ENCODE measurements around the gene C11orf52. TPM values are rescaled to one million over a fixed set of nuclear protein-coding genes. Genes with fewer than 3 reads are reported as not detected.

C11orf52 gene
- total RNA-seq, 4 donors from 2014 or later = 6.2 to 16.1 (median 12.4) TPM

DNA sequence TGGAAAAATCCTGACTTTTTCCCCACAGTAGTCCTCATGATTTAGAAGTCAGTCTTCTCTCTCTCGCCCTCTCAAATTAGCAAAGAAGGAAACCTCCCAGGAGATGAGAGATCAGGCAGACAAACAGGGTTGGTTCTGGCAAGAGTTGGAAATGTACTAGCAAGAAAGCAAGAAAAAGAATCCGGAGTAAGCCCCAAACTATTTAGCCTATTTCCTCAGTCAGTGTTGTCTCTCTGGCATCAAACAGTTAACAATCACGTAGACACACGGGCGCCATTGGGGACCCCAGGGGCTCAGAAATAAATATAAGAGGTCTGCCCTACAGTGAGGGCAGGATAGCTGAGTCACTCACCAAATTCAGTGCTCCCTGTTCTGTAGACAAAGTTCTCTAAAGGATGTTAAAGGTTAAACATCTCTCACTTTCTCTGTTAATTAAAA lies 4.7 kb downstream of the C11orf52 start:
- DNase-seq (ENCODE audit: low spot score in 2 of 2) = no peak
- TF ChIP-seq POLR2A (IDR thresholded peaks at IDR 0.05) = no peak
- TF ChIP-seq, protein P1, sequence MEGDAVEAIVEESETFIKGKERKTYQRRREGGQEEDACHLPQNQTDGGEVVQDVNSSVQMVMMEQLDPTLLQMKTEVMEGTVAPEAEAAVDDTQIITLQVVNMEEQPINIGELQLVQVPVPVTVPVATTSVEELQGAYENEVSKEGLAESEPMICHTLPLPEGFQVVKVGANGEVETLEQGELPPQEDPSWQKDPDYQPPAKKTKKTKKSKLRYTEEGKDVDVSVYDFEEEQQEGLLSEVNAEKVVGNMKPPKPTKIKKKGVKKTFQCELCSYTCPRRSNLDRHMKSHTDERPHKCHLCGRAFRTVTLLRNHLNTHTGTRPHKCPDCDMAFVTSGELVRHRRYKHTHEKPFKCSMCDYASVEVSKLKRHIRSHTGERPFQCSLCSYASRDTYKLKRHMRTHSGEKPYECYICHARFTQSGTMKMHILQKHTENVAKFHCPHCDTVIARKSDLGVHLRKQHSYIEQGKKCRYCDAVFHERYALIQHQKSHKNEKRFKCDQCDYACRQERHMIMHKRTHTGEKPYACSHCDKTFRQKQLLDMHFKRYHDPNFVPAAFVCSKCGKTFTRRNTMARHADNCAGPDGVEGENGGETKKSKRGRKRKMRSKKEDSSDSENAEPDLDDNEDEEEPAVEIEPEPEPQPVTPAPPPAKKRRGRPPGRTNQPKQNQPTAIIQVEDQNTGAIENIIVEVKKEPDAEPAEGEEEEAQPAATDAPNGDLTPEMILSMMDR (IDR thresholded peaks at IDR 0.05) = no peak
- intact Hi-C loops (cut with DNase I; ENCODE audit: low total_unique reads) = no loop called here
- H3K4me3 ChIP-seq (ENCODE audit: low read depth, poor library complexity, severe bottlenecking) = no peak overlapping the region
- 19 to 20% methylated on average over 5 of the region's 5 CpGs for WGBS, 2 donors

DNA sequence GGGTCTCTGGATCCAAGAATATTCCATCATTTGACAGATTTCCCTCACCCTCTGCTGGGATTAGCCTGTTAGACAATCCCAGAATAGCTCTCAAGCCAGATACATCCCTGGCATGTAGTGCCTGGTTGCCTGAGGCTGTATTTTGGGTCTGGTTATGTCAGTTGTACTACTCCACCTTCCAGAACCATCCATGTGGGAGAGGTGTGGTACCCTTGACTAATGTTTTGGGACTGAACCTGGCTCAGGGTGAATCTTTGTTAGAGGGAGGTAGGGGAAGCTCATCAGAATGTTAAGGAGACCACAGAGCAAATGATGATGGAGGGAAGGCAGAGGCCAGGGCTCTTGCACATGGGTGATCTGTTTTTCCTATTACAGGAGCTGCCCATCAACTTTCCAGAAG lies 5.2 kb downstream of the C11orf52 start:
- DNase-seq (ENCODE audit: low spot score in 2 of 2) = no peak
- no peak overlapping the region for H3K4me3 ChIP-seq (ENCODE audit: low read depth, poor library complexity, severe bottlenecking)
- intact Hi-C loops (cut with DNase I; ENCODE audit: low total_unique reads) = no loop called here
- TF ChIP-seq, protein P1 (IDR thresholded peaks at IDR 0.05) = no peak
- TF ChIP-seq POLR2A (IDR thresholded peaks at IDR 0.05) = no peak

DNA sequence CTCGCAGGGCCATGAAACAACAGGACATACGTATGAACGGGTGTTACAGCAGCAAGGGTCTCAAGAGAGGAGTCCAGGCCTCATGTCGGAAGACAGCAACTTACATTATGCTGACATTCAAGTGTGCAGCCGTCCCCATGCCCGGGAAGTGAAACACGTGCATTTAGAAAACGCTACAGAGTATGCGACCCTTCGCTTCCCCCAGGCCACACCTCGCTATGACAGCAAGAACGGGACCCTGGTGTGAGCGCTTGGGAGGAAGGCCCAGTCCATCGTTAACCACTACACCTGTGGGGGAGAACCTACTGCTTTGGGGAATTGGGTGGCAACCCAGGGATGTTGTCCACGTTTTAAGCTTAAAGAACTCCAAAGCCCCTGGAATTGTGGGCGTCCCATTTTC lies 7.2 kb downstream of the C11orf52 start:
- intact Hi-C loops (cut with DNase I; ENCODE audit: low total_unique reads) = no loop called here
- TF ChIP-seq, protein P1 (IDR thresholded peaks at IDR 0.05) = no peak
- no peak for TF ChIP-seq POLR2A (IDR thresholded peaks at IDR 0.05)
- 92 to 94% methylated on average over 16 of the region's 16 CpGs for WGBS, 2 donors
- H3K4me3 ChIP-seq (ENCODE audit: low read depth, poor library complexity, severe bottlenecking) = no peak overlapping the region
- DNase-seq (ENCODE audit: low spot score in 2 of 2) = no peak

DNA sequence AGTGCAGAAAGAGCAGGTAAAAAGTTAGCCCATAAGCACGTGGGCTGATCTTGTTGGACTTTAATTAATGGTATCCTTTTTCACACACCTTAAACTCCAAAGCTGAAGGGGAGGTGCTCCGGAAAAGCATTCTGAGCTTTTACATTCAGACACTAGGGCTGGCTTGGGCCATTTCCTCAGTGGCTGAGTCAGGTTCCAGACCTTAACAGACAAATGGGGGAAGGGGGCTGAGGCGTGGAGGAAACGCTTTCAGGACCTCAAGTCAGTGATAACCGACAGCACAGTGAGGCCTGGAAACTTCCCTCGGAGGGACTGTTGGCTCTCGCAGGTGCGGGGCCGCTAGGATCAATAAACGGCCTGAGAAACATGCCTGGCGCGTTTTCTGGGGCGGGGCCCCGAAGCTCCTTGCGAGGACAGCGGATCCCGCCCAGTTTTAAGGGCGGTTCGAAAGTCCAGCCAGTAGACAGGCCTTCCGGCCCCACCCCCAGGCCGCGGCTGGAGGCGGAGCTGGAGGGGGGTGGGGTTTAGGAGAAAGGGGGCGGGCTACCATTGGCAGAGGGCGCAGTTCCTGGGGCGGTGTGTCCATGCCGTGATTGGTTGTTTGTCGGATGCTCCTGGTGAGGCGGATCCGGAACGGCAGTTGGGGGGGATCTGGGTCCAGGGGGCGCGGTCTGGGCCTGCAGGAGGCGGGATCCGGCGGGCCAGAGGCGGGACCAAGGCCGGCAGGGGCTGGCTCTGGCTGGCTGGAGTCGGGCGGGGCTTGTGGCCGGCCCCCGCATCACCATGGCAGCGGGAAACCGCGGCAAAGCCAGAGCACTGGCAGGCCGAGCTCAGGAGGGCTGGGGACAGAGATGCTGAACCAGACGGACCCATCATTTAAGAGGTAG lies 8.0 kb downstream of the C11orf52 start:
- DNase-seq (ENCODE audit: low spot score in 2 of 2) = peak; percentile 95 to 99
- TF ChIP-seq POLR2A (IDR thresholded peaks at IDR 0.05) = peak in 1 of 2 donors; percentile 25
- TF ChIP-seq, protein P1 (IDR thresholded peaks at IDR 0.05) = no peak
- 1% methylated on average over 30 to 34 of the region's 47 CpGs for WGBS, 2 donors
- no peak overlapping the region for H3K4me3 ChIP-seq (ENCODE audit: low read depth, poor library complexity, severe bottlenecking)
- intact Hi-C loops (cut with DNase I; ENCODE audit: low total_unique reads) = no loop called here

DNA sequence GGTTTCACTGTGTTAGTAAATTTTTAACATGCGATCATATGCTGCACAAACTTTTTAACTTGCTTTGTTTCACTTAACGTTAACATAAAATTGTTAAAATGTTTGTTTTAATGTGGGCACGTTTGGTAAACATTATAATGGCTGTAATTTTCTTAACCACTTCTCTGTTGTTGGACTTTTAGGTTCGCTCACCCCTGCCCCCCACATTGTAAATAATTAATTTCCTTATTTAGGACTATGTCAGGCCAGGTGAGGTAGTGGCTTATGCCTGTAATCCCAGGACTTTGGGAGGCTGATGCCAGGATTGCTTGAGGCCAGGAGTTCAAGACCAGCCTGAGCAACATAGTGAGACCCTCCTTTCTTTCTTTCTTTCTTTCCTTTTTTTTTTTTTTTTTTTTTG lies 11.8 kb downstream of the C11orf52 start:
- no peak for DNase-seq (ENCODE audit: low spot score in 2 of 2)
- intact Hi-C loops (cut with DNase I; ENCODE audit: low total_unique reads) = loop anchor here (5.0 kb wide), 1 partner anchor 52 kb away; no protein-coding TSS in a partner anchor
- no peak overlapping the region for H3K4me3 ChIP-seq (ENCODE audit: low read depth, poor library complexity, severe bottlenecking)
- 64% methylated on average over 4 of the region's 4 CpGs for WGBS, 2 donors
- no peak for TF ChIP-seq POLR2A (IDR thresholded peaks at IDR 0.05)
- TF ChIP-seq, protein P1 (IDR thresholded peaks at IDR 0.05) = no peak

Data from lower leg skin (tissue), 4 donors.